Measurements from ENCODE around the gene TRAPPC4.

TRAPPC4 gene

GRCh38 chr11:119014209-119014924 is 4.2 kb upstream of the TRAPPC4 start:
- TF ChIP-seq SIN3A (IDR thresholded peaks at IDR 0.05; ENCODE audit: borderline replicate concordance, insufficient read depth, low read length): no peak
- TF ChIP-seq POLR2AphosphoS5 (IDR thresholded peaks at IDR 0.05; ENCODE audit: low read depth, low read length): peak; percentile 69
- no peak for TF ChIP-seq TAF1 (IDR thresholded peaks at IDR 0.05; ENCODE audit: borderline replicate concordance, insufficient read depth, low read length)
- no peak for TF ChIP-seq REST (IDR thresholded peaks at IDR 0.05; ENCODE audit: insufficient read depth in 1 of 2, low read depth in 2 of 2, low read length in 2 of 2)

GRCh38 chr11:119015054-119015611 is 3.4 kb upstream of the TRAPPC4 start:
- TF ChIP-seq POLR2AphosphoS5 (IDR thresholded peaks at IDR 0.05; ENCODE audit: low read depth, low read length): peak; percentile 77
- TF ChIP-seq REST (IDR thresholded peaks at IDR 0.05; ENCODE audit: insufficient read depth in 1 of 2, low read depth in 2 of 2, low read length in 2 of 2): no peak

DNA sequence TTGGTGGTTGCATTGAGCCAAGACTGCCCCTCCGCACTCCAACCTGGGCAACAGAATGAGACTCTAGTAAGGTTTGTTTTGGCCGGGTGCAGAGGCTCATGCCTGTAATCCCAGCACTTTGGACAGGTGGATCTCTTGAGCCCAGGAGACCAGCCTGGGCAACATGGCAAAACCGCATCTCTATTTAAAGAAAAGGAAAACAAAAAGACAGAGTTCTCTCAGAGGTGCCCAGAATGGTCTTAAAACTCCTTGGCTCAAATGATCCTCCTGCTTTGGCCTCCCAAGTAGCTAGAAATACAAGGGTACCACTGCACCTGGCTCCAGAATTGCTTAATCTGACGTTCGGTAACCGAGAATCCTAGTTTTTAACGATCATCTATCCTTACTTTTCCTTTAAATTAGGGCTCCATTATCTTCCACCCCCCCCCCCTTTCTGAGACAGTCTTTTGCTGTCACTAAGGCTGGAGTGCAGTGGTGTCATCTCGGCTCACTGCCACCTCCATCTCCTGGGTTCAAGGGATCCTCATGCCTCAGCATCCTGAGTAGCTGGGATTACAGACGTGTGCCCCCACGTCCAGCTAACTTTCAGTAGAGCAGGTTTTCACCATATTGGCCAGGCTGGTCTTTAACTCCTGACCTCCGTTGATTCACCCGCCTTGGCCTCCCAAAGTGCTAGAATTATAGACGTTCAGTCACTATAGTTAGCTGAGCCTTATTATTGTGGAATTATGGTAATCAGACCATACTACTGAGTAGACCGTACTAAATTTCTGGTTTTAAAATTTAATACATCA is 2.2 kb upstream of the TRAPPC4 start:
- TF ChIP-seq REST (IDR thresholded peaks at IDR 0.05; ENCODE audit: insufficient read depth in 1 of 2, low read depth in 2 of 2, low read length in 2 of 2) (no peak), POLR2AphosphoS5 (IDR thresholded peaks at IDR 0.05; ENCODE audit: low read depth, low read length) (peak; percentile 53; the same call in 1 of the 2 replicates)

- no peak for TF ChIP-seq POLR2AphosphoS5 (IDR thresholded peaks at IDR 0.05; ENCODE audit: low read depth, low read length)
- no peak for TF ChIP-seq TAF1 (IDR thresholded peaks at IDR 0.05; ENCODE audit: borderline replicate concordance, insufficient read depth, low read length)
- TF ChIP-seq SIN3A (IDR thresholded peaks at IDR 0.05; ENCODE audit: borderline replicate concordance, insufficient read depth, low read length): no peak
- TF ChIP-seq FOXP2 (optimal IDR thresholded peaks at IDR 0.05; ENCODE audit: borderline replicate concordance, extremely low read depth, extremely low read length, insufficient read depth): no peak
- no peak for TF ChIP-seq REST (IDR thresholded peaks at IDR 0.05; ENCODE audit: insufficient read depth in 1 of 2, low read depth in 2 of 2, low read length in 2 of 2)
These were observed 1.4 kb downstream of the TRAPPC4 start for GRCh38 chr11:119019996-119020395.

Data from PFSK-1 (cell line).